ENCODE data around the gene ZNF397.
A peak's percentile ranks its signal among the peaks of the same experiment; 100 is the strongest.

The ZNF397 gene

GRCh38 chr18:35247412-35248249 is 6.8 kb downstream of the ZNF397 start:
- no peak for DNase-seq

- no peak for DNase-seq
Measured at GRCh38 chr18:35248429-35248828, 7.6 kb downstream of the ZNF397 start.

DNA sequence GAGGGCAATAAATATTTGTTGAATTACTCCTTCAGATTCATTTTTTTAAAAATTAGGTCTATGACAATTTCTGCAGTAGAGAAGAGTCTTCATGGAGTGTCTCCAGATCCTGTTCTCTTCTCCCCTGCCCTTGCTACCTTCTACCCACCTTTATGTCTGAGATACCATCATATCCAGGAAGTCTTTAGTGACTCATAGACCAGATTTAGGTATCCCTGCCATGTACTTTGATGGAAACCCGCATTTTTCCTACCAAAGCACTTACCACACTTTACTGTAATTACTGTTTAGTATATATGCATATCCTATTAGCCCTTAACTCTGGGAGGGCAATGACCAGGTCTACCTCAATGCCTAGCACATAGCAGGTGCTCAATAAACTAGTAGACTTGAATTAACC is 11.6 kb downstream of the ZNF397 start:
- DNase-seq = no peak

GRCh38 chr18:35253655-35254287 is 12.9 kb downstream of the ZNF397 start:
- no peak for DNase-seq

- no peak for DNase-seq
Measured at GRCh38 chr18:35256947-35257346, 16.1 kb downstream of the ZNF397 start.

DNA sequence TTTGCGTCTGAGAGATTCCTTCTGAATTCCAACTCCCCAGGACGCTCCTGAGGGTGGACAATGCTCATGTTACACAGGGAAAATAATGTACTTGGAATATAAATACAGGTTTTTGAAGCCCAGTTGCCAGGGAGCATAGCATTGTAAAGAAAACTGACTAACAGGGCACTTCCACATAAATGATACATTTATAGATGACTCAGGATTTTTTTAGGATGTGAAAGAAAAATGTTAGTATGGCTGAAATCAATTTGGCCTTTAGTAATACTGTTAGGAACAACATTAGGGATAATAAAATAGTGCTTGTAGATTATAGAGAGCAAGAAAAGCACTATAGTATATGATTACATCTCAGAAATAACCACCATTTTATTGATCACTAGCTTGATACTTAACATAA is 23.6 kb downstream of the ZNF397 start:
- DNase-seq = no peak

GRCh38 chr18:35267161-35267651 is 26.4 kb downstream of the ZNF397 start:
- peak; percentile 50 for DNase-seq

GRCh38 chr18:35267809-35268208 is 27.0 kb downstream of the ZNF397 start:
- peak; percentile 17 for DNase-seq

- DNase-seq = no peak
Measured at GRCh38 chr18:35268821-35269220, 28.0 kb downstream of the ZNF397 start.

- DNase-seq = peak; percentile 8
Measured at GRCh38 chr18:35271656-35272055, 30.8 kb downstream of the ZNF397 start.

DNA sequence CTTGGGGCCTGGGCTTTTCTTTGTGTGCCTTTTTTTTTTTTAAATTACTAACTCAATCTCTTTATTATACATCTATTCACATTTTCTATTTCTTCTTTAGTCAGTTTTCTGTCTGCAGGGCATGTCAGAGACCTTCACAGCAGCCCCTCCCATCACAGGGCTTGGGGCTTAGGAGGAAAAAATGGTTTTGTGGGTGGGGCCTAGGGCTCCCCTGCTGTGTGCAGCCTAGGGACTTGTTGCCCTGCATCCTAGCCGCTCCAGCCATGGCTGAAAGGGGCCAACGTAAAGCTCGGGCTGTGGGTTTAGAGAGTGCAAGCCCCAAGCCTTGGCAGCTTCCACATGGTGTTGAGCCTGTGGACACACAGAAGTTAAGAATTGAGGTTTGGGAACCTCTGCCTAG is 35.4 kb downstream of the ZNF397 start:
- DNase-seq = no peak

GRCh38 chr18:35277633-35278032 is 36.8 kb downstream of the ZNF397 start:
- DNase-seq = no peak

DNA sequence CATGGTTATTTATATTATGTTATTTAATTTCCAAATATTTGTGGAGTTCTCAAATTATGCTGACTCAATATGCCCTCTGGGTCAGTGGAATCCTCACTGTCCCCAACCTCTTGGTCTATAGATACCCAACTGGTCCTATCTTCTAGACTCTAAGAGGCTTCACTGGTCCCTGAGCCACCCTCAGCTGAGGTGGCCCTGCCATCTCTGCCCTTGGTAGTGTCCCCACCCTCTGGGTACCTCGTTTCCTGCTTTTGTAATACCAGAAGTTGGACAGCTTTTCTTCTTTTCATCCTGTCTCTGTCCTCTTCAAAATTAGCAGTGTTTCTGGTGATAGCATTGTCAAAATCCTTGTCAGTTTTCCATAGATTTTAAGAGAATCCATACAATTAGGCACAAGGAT is 37.3 kb downstream of the ZNF397 start:
- DNase-seq = no peak

- DNase-seq = no peak
Measured at GRCh38 chr18:35278969-35279368, 38.1 kb downstream of the ZNF397 start.

- DNase-seq = no peak
Measured at GRCh38 chr18:35282353-35282752, 41.5 kb downstream of the ZNF397 start.

- DNase-seq = no peak
Measured at GRCh38 chr18:35283923-35284794, 43.3 kb downstream of the ZNF397 start.

- no peak for DNase-seq
Measured at GRCh38 chr18:35284841-35285240, 44.0 kb downstream of the ZNF397 start.

DNA sequence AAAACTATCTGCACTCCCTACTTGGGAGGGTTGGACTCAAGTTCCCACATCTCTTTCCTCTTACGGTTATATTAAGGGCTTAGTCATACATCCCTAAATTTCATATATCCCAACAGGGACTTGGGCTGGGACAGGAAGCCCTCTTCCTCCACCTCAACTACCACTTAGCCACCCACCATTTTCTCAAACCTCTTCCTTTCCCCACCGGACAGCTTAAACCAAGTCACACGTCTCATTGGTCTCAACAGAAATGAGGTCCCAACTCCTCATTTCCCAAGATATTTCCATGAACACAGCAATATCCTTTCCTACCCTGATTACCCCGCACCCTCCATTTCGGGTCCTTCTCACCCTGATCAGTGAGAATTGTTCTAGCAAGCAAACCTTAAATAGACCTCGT is 48.5 kb downstream of the ZNF397 start:
- no peak for DNase-seq

DNA sequence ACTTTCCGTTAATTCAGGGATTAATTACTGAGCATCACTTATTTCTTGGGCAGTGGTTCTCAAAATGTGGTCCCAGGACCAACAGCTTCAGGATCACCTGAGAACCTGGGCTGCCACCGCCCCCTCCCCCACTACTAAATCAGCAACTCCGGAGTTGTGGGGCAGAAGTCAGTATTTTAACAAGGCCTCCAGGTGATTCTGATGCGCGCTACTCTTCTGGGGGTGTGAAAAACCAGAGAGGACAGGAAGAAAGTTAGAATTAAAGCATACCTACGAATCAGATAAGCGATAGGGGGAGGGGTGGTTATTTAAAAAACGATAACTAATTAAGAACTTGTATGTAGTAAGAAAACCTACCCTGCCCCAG is 48.9 kb downstream of the ZNF397 start:
- DNase-seq = no peak

DNA sequence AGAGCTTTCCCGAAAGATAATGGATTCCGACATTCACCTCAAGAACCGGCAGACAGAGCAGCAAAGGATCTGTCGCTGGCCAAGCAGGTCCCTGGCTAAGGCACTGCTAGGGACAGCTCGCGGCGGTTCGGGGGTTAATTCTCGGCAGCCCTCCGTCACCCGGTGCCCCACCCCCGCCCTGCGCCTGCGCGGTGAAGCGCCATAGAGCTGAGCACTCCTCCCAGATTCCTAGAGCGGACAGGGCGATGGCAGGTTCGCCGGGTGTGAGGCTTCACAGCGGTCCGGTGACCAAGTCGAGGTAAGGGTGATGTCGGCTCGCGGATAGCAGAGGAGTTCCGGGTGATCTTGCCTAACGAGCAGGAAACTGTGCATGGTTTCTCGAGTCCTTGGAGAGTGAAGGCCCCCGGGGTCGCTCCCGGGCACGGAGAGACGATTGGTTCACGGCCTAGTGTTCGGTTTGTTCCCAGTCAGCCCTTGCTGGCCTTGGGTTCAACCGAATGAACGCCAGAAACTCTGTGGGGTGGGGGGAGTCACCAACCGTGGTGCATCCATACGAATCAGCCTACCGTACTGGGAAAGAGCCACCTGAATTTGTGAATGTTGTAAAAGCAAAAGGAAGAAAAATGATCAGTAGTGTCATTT is 49.4 kb downstream of the ZNF397 start, which contains the start of gene ZSCAN30:
TSS of gene ZSCAN30 (minus strand) at position 136 of the 642 bp plus-strand sequence. CDS start 25,877 bp downstream, outside the sequence.
- peak; percentile 93 for DNase-seq

- DNase-seq = no peak
Measured at GRCh38 chr18:35291166-35291565, 50.3 kb downstream of the ZNF397 start.

- DNase-seq = no peak
Measured at GRCh38 chr18:35296060-35296459, 55.2 kb downstream of the ZNF397 start.

- no peak for DNase-seq
Measured at GRCh38 chr18:35303610-35304009, 62.8 kb downstream of the ZNF397 start.
